HepG2 (cell line): ENCODE measurements around the gene GALNT5.

Experiments
- EZH2 ChIP-seq: conservative IDR thresholded peaks from 2 replicates; pipeline ENCODE4 v1.6.1; 2012; ENCODE audit warnings: mild to moderate bottlenecking, low read depth, low read length, moderate library complexity
- MXI1 ChIP-seq: IDR thresholded peaks from 3 replicates; pipeline ENCODE4 v1.6.1; 2012; ENCODE audit warnings: low read depth, low read length, inconsistent platforms, borderline replicate concordance
- POLR2A ChIP-seq, 2 experiments: IDR thresholded peaks; 2 replicates each; pipeline ENCODE4 v1.6.1; 2011; ENCODE audit warnings: low read depth in 2 of 2, low read length in 2 of 2, mild to moderate bottlenecking in 1 of 2, moderate library complexity in 1 of 2; ENCODE audit not compliant: insufficient read depth in 1 of 2
- TOPORS ChIP-seq: sonication (generic); formaldehyde crosslinking; IDR thresholded peaks from 2 replicates; pipeline ENCODE4 v1.8.0; 2023; ENCODE audit warnings: mild to moderate bottlenecking, missing genetic modification reagents
- USF2 ChIP-seq, 2 experiments: sonication (generic) in 1 of 2; formaldehyde crosslinking in 1 of 2; IDR thresholded peaks; 2 replicates each; pipeline versions ENCODE4 v1.5.1 to v1.6.1; 2011 to 2020; ENCODE audit warnings: borderline replicate concordance in 1 of 2, low read depth in 1 of 2, low read length in 1 of 2, mild to moderate bottlenecking in 1 of 2, missing genetic modification reagents in 1 of 2, moderate library complexity in 1 of 2

DNA sequence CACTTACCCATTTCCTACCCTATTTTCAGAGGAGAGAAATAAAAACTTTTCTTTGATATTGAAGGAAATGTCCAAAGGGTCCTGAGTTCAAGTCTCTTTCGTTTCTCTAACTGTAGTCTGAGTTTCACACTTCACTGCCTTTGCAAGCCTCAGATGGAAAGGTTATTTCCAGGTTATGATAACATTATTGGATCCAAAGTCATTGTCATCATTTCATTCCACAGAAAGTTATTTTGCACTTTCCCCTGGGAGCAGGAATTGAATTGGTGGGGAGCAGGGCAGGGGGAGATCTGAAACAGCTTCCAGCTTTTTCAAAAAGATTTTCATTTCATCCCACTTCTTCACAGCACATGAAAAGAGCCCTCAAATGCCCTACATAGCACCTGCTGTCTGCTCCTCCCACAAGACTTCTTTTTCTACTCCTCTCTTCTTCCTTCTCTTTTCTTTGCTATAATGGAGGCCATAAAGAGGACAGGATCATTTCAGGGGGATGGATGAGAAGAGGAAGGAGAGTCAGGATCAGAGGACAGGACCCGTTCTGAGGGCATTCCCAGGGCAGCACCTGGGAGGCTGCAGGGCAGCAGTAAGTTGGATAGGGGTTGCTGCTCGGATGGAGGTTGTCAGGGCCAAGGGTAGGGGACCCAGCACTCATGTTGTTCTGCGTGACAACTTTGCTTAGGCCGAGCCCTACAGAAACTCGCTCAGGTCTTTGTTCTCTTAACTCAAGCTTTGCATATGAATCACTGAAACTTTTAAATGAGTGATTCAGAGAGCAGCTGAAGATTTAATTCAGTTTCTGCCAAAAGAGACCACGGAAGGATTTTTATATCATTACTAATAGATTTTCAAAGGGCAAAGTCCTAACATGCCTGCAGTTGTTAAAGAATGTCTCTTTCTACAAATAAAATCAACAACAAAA lies 11.4 kb upstream of the GALNT5 start:
- no peak for TF ChIP-seq POLR2A (IDR thresholded peaks at IDR 0.05; ENCODE audit: insufficient read depth in 1 of 2, low read depth in 2 of 2, low read length in 2 of 2)
- no peak for TF ChIP-seq MXI1
- no peak for TF ChIP-seq USF2 (IDR thresholded peaks at IDR 0.05; ENCODE audit: low read depth, low read length)
- TF ChIP-seq USF2 (CRISPR knock-in tag; IDR thresholded peaks at IDR 0.05; ENCODE audit: borderline replicate concordance): no peak
- no peak for TF ChIP-seq EZH2
- no peak for TF ChIP-seq TOPORS (CRISPR knock-in tag)
